ENCODE data around the gene FCAMR.

- TF ChIP-seq CTCF (IDR thresholded peaks at IDR 0.05 in 4 of 5, conservative IDR thresholded peaks at IDR 0.05 in 1 of 5) (no peak), POLR2A (IDR thresholded peaks at IDR 0.05) (no peak)
Observed at GRCh38 chr1:206941766-206942418, 28.4 kb downstream of the FCAMR start.

All from gastrocnemius medialis (tissue), 4 donors.